Erythroblast (primary cell): Measurements from ENCODE around the gene GMDS.

Source experiments
- GATA1 ChIP-seq: IDR thresholded peaks from 2 replicates; pipeline ENCODE4 v1.6.1; 2011; ENCODE audit warnings: low read depth, mild to moderate bottlenecking, control low read depth, low read length, moderate library complexity
- POLR2A ChIP-seq: IDR thresholded peaks from 2 replicates; pipeline ENCODE4 v1.6.1; 2011; ENCODE audit warnings: mild to moderate bottlenecking, low read length

- TF ChIP-seq POLR2A, result no peak
- no peak for TF ChIP-seq GATA1
These were observed 534.3 kb downstream of the GMDS start for GRCh38 chr6:1711136-1711535.
